ENCODE data around the gene CCDC90B.

DNA sequence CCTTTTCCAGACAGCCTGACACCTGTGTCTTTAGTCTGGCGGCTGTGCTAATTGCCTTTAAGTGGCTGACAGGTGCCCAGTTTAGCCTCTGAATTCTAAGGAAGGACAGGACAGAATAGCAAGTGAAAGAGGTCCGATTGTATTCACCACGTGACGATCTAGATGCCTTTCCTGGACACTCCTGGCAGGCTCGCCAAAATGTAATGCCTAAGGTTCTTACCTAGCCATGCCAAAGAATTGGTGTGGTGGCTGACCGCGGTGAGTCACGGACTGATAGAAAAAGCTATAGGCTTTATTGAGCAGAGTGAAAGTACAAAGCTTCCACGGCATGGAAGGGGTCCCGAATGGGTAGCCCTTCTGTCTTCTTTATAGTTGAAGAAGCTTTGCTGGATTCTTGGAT is 65.9 kb downstream of the CCDC90B start:
- TF ChIP-seq, protein P1, sequence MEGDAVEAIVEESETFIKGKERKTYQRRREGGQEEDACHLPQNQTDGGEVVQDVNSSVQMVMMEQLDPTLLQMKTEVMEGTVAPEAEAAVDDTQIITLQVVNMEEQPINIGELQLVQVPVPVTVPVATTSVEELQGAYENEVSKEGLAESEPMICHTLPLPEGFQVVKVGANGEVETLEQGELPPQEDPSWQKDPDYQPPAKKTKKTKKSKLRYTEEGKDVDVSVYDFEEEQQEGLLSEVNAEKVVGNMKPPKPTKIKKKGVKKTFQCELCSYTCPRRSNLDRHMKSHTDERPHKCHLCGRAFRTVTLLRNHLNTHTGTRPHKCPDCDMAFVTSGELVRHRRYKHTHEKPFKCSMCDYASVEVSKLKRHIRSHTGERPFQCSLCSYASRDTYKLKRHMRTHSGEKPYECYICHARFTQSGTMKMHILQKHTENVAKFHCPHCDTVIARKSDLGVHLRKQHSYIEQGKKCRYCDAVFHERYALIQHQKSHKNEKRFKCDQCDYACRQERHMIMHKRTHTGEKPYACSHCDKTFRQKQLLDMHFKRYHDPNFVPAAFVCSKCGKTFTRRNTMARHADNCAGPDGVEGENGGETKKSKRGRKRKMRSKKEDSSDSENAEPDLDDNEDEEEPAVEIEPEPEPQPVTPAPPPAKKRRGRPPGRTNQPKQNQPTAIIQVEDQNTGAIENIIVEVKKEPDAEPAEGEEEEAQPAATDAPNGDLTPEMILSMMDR (IDR thresholded peaks at IDR 0.05; ENCODE audit: extremely low read depth in 1 of 2, insufficient read depth in 1 of 2, low read depth in 1 of 2, low read length in 2 of 2) = no peak
- TF ChIP-seq FOS (IDR thresholded peaks at IDR 0.05; ENCODE audit: borderline replicate concordance, insufficient read depth, low read length) (no peak), EZH2 (IDR thresholded peaks at IDR 0.05; ENCODE audit: borderline replicate concordance, low read depth, low read length, severe bottlenecking) (no peak), POLR2AphosphoS5 (IDR thresholded peaks at IDR 0.05; ENCODE audit: insufficient read depth, low read depth, low read length) (no peak), POLR2A (IDR thresholded peaks at IDR 0.05; ENCODE audit: low read depth, low read length) (no peak), GATA2 (IDR thresholded peaks at IDR 0.05; ENCODE audit: insufficient read depth, insufficient read length, low read depth, low read length) (no peak), MYC (IDR thresholded peaks at IDR 0.05; ENCODE audit: low read depth, low read length) (no peak)
- TF ChIP-seq, protein P2, sequence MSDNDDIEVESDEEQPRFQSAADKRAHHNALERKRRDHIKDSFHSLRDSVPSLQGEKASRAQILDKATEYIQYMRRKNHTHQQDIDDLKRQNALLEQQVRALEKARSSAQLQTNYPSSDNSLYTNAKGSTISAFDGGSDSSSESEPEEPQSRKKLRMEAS (IDR thresholded peaks at IDR 0.05; ENCODE audit: insufficient read depth, insufficient read length) = no peak
